H1 (cell line): ENCODE data around the gene ANLN. TPM values are rescaled to one million over a fixed set of nuclear protein-coding genes. Genes with fewer than 3 reads are reported as not detected.

Source experiments
- CTCF ChIA-PET: fragments of 300-600 bp; sonication (Branson Sonifier 250); formaldehyde crosslinking; loops from one replicate; lab custom pipeline; 2021; ENCODE audit not compliant: partially characterized antibody; lab: Charles Lee
- POLR2A ChIA-PET: fragments of 300-600 bp; sonication (Branson Sonifier 250); formaldehyde crosslinking; loops from one replicate; lab custom pipeline; 2021; ENCODE audit warnings: inconsistent platforms; ENCODE audit not compliant: partially characterized antibody; lab: Charles Lee
- DNase-seq, 2 experiments: peaks; one replicate each; pipeline versions ENCODE4 v3.0.0 to v3.0.0-alpha.2; 2010 to 2022; ENCODE audit warnings: low spot score in 2 of 2, low read depth in 1 of 2, mixed read lengths in 1 of 2
- FAIRE-seq: peaks from 2 replicates; lab custom pipeline; 2011; peaks lifted over from hg19 to GRCh38; lab: Jason Lieb, UNC
- H2AFZ ChIP-seq: 2 replicates; pipeline ENCODE4 v1.8.1; 2012; ENCODE audit warnings: low read length, inconsistent platforms
- H2AK5ac ChIP-seq: 2 replicates; pipeline ENCODE4 v1.6.1; 2013; ENCODE audit warnings: low read depth, low read length
- H2BK120ac ChIP-seq: replicated peaks from 2 replicates; pipeline ENCODE3; 2013; ENCODE audit warnings: low read depth, low read length, inconsistent platforms
- H2BK12ac ChIP-seq: 2 replicates; pipeline ENCODE4 v1.6.1; 2013; ENCODE audit warnings: low read depth, low read length
- H2BK15ac ChIP-seq: 2 replicates; pipeline ENCODE4 v1.6.1; 2013; ENCODE audit warnings: low read length
- H2BK20ac ChIP-seq: 2 replicates; pipeline ENCODE4 v1.6.1; 2013; ENCODE audit warnings: low read length
- H2BK5ac ChIP-seq: 2 replicates; pipeline ENCODE4 v1.6.1; 2013; ENCODE audit warnings: low read depth, low read length
- H3K14ac ChIP-seq: 2 replicates; pipeline ENCODE4 v1.6.1; 2013; ENCODE audit warnings: inconsistent platforms; ENCODE audit not compliant: insufficient read length
- H3K18ac ChIP-seq: 2 replicates; pipeline ENCODE4 v1.6.1; 2013; ENCODE audit warnings: low read length; ENCODE audit errors: extremely low read depth
- H3K23ac ChIP-seq: 2 replicates; pipeline ENCODE4 v1.6.1; 2013; ENCODE audit warnings: inconsistent platforms; ENCODE audit not compliant: insufficient read length
- H3K23me2 ChIP-seq: 2 replicates; pipeline ENCODE4 v1.6.1; 2013; ENCODE audit warnings: low read depth, low read length
- H3K27ac ChIP-seq: 2 replicates; pipeline ENCODE4 v1.6.1; 2011; ENCODE audit warnings: low read depth, low read length, inconsistent platforms
- H3K27me3 ChIP-seq, 4 experiments: replicated peaks in 1 of 4; 1 replicate in 1 of 4; 2 replicates in 3 of 4; pipeline versions ENCODE4 v1.6.1 to v1.8.1; 2011 to 2013; ENCODE audit warnings: low read length in 3 of 4, mild to moderate bottlenecking in 3 of 4, inconsistent platforms in 2 of 4, mixed read lengths in 2 of 4, moderate library complexity in 1 of 4; ENCODE audit not compliant: control insufficient read depth in 3 of 4, insufficient read depth in 3 of 4; ENCODE audit errors: extremely low read depth in 1 of 4
- H3K36me3 ChIP-seq, 4 experiments: 2 replicates each; pipeline versions ENCODE4 v1.6.1 to v1.8.1; 2011 to 2013; ENCODE audit warnings: mild to moderate bottlenecking in 4 of 4, low read length in 3 of 4, moderate library complexity in 2 of 4, control low read depth in 1 of 4, inconsistent platforms in 1 of 4; ENCODE audit not compliant: insufficient read depth in 4 of 4, control insufficient read depth in 2 of 4
- H3K4ac ChIP-seq: replicated peaks from 2 replicates; pipeline ENCODE3; 2013; ENCODE audit warnings: low read length, low read depth, mixed read lengths, inconsistent platforms; ENCODE audit not compliant: insufficient read length
- H3K4me1 ChIP-seq, 4 experiments: replicated peaks in 1 of 4; 1 replicate in 1 of 4; 2 replicates in 3 of 4; pipeline versions ENCODE4 v1.6.1 to v1.8.1; 2011 to 2013; ENCODE audit warnings: low read length in 3 of 4, inconsistent platforms in 2 of 4, mixed read lengths in 1 of 4; ENCODE audit not compliant: insufficient read depth in 4 of 4, control insufficient read depth in 3 of 4
- H3K4me2 ChIP-seq, 2 experiments: 2 replicates each; pipeline versions ENCODE4 v1.6.1 to v1.8.1; 2011 to 2013; ENCODE audit warnings: low read depth in 2 of 2, low read length in 2 of 2, control low read depth in 1 of 2, inconsistent platforms in 1 of 2, mild to moderate bottlenecking in 1 of 2; ENCODE audit not compliant: insufficient read depth in 1 of 2
- H3K4me3 ChIP-seq, 4 experiments: fragments of 200-600, 300-600 bp in 1 of 4; sonication (generic), shearing (Covaris generic), sonication (Bioruptor Twin) in 1 of 4; 2 replicates each; pipeline versions ENCODE4 v1.5.1 to v1.8.1; 2011 to 2016; ENCODE audit warnings: low read length in 4 of 4, low read depth in 3 of 4, control low read depth in 2 of 4, inconsistent platforms in 2 of 4, mild to moderate bottlenecking in 2 of 4, mixed read lengths in 1 of 4, moderate library complexity in 1 of 4; ENCODE audit not compliant: insufficient read depth in 2 of 4; ENCODE audit errors: extremely low read depth in 1 of 4
- H3K56ac ChIP-seq: replicated peaks from 2 replicates; pipeline ENCODE3; 2013; ENCODE audit warnings: low read depth, mild to moderate bottlenecking, mixed read lengths, low read length, inconsistent platforms; ENCODE audit not compliant: insufficient read length
- H3K79me1 ChIP-seq: 2 replicates; pipeline ENCODE4 v1.6.1; 2013; ENCODE audit warnings: low read depth, low read length, control low read depth
- H3K79me2 ChIP-seq, 2 experiments: 2 replicates each; pipeline versions ENCODE4 v1.6.1 to v1.8.1; 2012 to 2013; ENCODE audit warnings: low read length in 2 of 2, mild to moderate bottlenecking in 2 of 2, inconsistent platforms in 1 of 2; ENCODE audit not compliant: insufficient read depth in 2 of 2, control insufficient read depth in 1 of 2
- H3K9ac ChIP-seq, 4 experiments: replicated peaks in 1 of 4; 1 replicate in 1 of 4; 2 replicates in 3 of 4; pipeline versions ENCODE4 v1.6.1 to v1.8.1; 2011 to 2013; ENCODE audit warnings: low read depth in 3 of 4, low read length in 3 of 4, control low read depth in 2 of 4, mild to moderate bottlenecking in 2 of 4, moderate library complexity in 2 of 4, inconsistent platforms in 1 of 4; ENCODE audit errors: extremely low read depth in 1 of 4
- H3K9me3 ChIP-seq, 2 experiments: 2 replicates each; pipeline versions ENCODE4 v1.6.1 to v1.8.1; 2012 to 2013; ENCODE audit warnings: mild to moderate bottlenecking in 2 of 2, moderate library complexity in 2 of 2, control low read depth in 1 of 2, inconsistent platforms in 1 of 2, low read depth in 1 of 2, low read length in 1 of 2, mixed read lengths in 1 of 2; ENCODE audit not compliant: insufficient read depth in 2 of 2
- H4K20me1 ChIP-seq, 2 experiments: replicated peaks in 1 of 2; 2 replicates each; pipeline versions ENCODE3 to v1.8.1; 2011 to 2013; ENCODE audit warnings: inconsistent platforms in 2 of 2, low read length in 2 of 2, mild to moderate bottlenecking in 1 of 2; ENCODE audit not compliant: insufficient read depth in 2 of 2, control insufficient read depth in 1 of 2
- H4K5ac ChIP-seq: 2 replicates; pipeline ENCODE4 v1.6.1; 2013; ENCODE audit warnings: low read length, low read depth, mixed read lengths, inconsistent platforms; ENCODE audit not compliant: insufficient read length
- H4K8ac ChIP-seq: 2 replicates; pipeline ENCODE4 v1.8.0; 2013; ENCODE audit warnings: mild to moderate bottlenecking, moderate library complexity, low read length, inconsistent platforms; ENCODE audit not compliant: insufficient read depth; ENCODE audit errors: extremely low read depth
- H4K91ac ChIP-seq: replicated peaks from 2 replicates; pipeline ENCODE3; 2013; ENCODE audit warnings: low read length, mixed read lengths, inconsistent platforms; ENCODE audit not compliant: insufficient read length
- ATF2 ChIP-seq: IDR thresholded peaks from 2 replicates; pipeline ENCODE4 v1.6.1; 2012; ENCODE audit warnings: low read length, inconsistent platforms
- CREB1 ChIP-seq: IDR thresholded peaks from 2 replicates; pipeline ENCODE4 v1.6.1; 2012; ENCODE audit warnings: inconsistent platforms
- EZH2 ChIP-seq: fragments of 200-600 bp; sonication (generic); IDR thresholded peaks from 2 replicates; pipeline ENCODE4 v1.7.1; 2012; ENCODE audit warnings: low read depth, mild to moderate bottlenecking, moderate library complexity, low read length, inconsistent platforms; ENCODE audit not compliant: severe bottlenecking
- GABPA ChIP-seq: IDR thresholded peaks from 2 replicates; pipeline ENCODE4 v1.6.1; 2011; ENCODE audit warnings: mild to moderate bottlenecking, low read length, moderate library complexity, borderline replicate concordance; ENCODE audit not compliant: insufficient read depth
- KDM4A ChIP-seq: IDR thresholded peaks from one replicate; pipeline ENCODE4 v1.7.1; 2012; ENCODE audit warnings: low read depth, mild to moderate bottlenecking, moderate library complexity, low read length, inconsistent platforms; ENCODE audit not compliant: severe bottlenecking
- NANOG ChIP-seq: IDR thresholded peaks from 2 replicates; pipeline ENCODE4 v1.6.1; 2011; ENCODE audit warnings: low read length, low read depth, mild to moderate bottlenecking, inconsistent platforms; ENCODE audit not compliant: insufficient read depth, poor library complexity, severe bottlenecking
- POLR2AphosphoS5 ChIP-seq: IDR thresholded peaks from 2 replicates; pipeline ENCODE4 v1.6.1; 2011; ENCODE audit warnings: low read depth, low read length
- SAP30 ChIP-seq: fragments of 300-600 bp; sonication (generic); IDR thresholded peaks from 2 replicates; pipeline ENCODE4 v1.7.1; 2012; ENCODE audit warnings: low read length, moderate library complexity, mild to moderate bottlenecking, inconsistent platforms; ENCODE audit not compliant: insufficient read depth, insufficient replicate concordance
- SIN3A ChIP-seq, 2 experiments: IDR thresholded peaks in 1 of 2; conservative IDR thresholded peaks in 1 of 2; 2 replicates each; pipeline ENCODE4 v1.6.1; 2011 to 2012; ENCODE audit warnings: low read length in 2 of 2, improper control_type of control experiment in 1 of 2, low read depth in 1 of 2, mild to moderate bottlenecking in 1 of 2
- SRF ChIP-seq: IDR thresholded peaks from 2 replicates; pipeline ENCODE4 v1.6.1; 2011; ENCODE audit warnings: mild to moderate bottlenecking, low read depth, low read length, moderate library complexity
- YY1 ChIP-seq: IDR thresholded peaks from 2 replicates; pipeline ENCODE4 v1.6.1; 2011; ENCODE audit warnings: low read depth, mild to moderate bottlenecking, low read length
- WGBS, 2 experiments: shearing (Covaris generic) in 1 of 2; methylation state at CpG; one replicate each; pipeline versions ENCODE4 v1.1.6 to v1.1.7; 2013 to 2015; ENCODE audit warnings: low lambda C conversion rate in 2 of 2, mixed read lengths in 2 of 2, inconsistent platforms in 1 of 2, low coverage in 1 of 2, missing lambda C conversion rate in 1 of 2; ENCODE audit not compliant: insufficient replicate concordance in 2 of 2, insufficient coverage in 1 of 2, insufficient read length in 1 of 2; ENCODE audit errors: extremely low coverage in 1 of 2, missing lambda C conversion rate in 1 of 2; 5-methylcytosine and 5-hydroxymethylcytosine counted together
- polyA plus RNA-seq, 7 experiments: library from polyadenylated mRNA; depleted of rRNA in 3 of 7; stranded (reverse) in 5 of 7; unstranded in 2 of 7; fragments of >200 nt in 5 of 7; fragments of 200-250 nt in 2 of 7; gene quantifications; 1 replicate in 5 of 7; 2 replicates in 1 of 7; 4 replicates in 1 of 7; pipeline versions ENCODE4 v1.2.1 to v1.2.3, GENCODE V29; 2011 to 2013; ENCODE audit warnings: missing spikeins in 2 of 7, mixed read lengths in 2 of 7
- total RNA-seq: library from RNA; stranded (reverse); fragmentation: NEBNext Ultra II Directional; extraction: Animal tissue kit (Norgen Biotek cat#: 25700); gene quantifications from 2 replicates; pipeline ENCODE4 v1.2.1, GENCODE V29; 2021

Gene ANLN
- total and polyA plus RNA-seq, 2 of the 8 experiments (the other 6 are each of a cell fraction or from before 2014, with no cell fraction given), result 18.5 to 90.1 TPM

- DNase-seq, result no peak
- Histone ChIP-seq H3K9ac (no peak overlapping the region), H3K4me3 (no peak overlapping the region), H3K4me2 (no peak overlapping the region), H3K27me3 (no peaks in the 10 kb centered on the region), H3K4ac (no peak overlapping the region), H4K20me1 (no peaks in the 10 kb centered on the region), H3K9me3 (no peaks in the 10 kb centered on the region), H2BK120ac (no peak overlapping the region), H3K79me2 (no peaks in the 10 kb centered on the region), H3K23me2 (no peaks in the 10 kb centered on the region), H3K18ac (no peak overlapping the region), H2BK20ac (no peak overlapping the region), H3K14ac (no peak overlapping the region), H4K91ac (no peak overlapping the region), H2BK12ac (no peak overlapping the region), H3K36me3 (peaks cover 17 to 63% (median 36%) of the 10 kb centered on the region in 4 experiments; a peak in 7 of 8 replicates), H3K27ac (no peak overlapping the region), H2AK5ac (no peak overlapping the region), H4K5ac (no peak overlapping the region), H4K8ac (no peak overlapping the region), H2BK5ac (no peak overlapping the region), H3K4me1 (no peaks in the 10 kb centered on the region), H2BK15ac (no peak overlapping the region), H3K23ac (no peak overlapping the region), H2AFZ (no peak overlapping the region), H3K79me1 (no peaks in the 10 kb centered on the region), H3K56ac (no peak overlapping the region)
- ChIA-PET POLR2A (no interaction called here), CTCF (interaction anchor here (0.9 to 3.2 kb wide), 2 partner anchors 8 to 13 kb away, joined by 3 to 27 read pairs; no protein-coding TSS in a partner anchor)
- FAIRE-seq, result no peak
- WGBS, 2 experiments, result 93% methylated on average over 4 of the region's 4 CpGs; no CpG with 5 or more reads in 1 of the 2 experiments
- TF ChIP-seq NANOG, result no peak
- TF ChIP-seq EZH2, result no peak
- no peak for TF ChIP-seq CREB1
- TF ChIP-seq SRF, result no peak
- TF ChIP-seq YY1, result no peak
- TF ChIP-seq KDM4A, result no peak
- TF ChIP-seq SIN3A (conservative IDR thresholded peaks at IDR 0.05 in 1 of 2, IDR thresholded peaks at IDR 0.05 in 1 of 2; ENCODE audit: low read depth in 1 of 2, low read length in 2 of 2), result no peak
- TF ChIP-seq GABPA, result no peak
- no peak for TF ChIP-seq POLR2AphosphoS5
- no peak for TF ChIP-seq SAP30
- no peak for TF ChIP-seq ATF2
These were observed 59.2 kb downstream of the ANLN start for GRCh38 chr7:36448781-36449379.
